Subcutaneous abdominal adipose tissue (tissue), 5 donors: ENCODE data around the gene TAF6L.

Experiments used
- H3K27ac ChIP-seq: one replicate; pipeline ENCODE4 v1.7.0; 2013; ENCODE audit warnings: low read depth, mild to moderate bottlenecking, inconsistent platforms, low read length, moderate library complexity
- H3K27me3 ChIP-seq, 5 donors: one replicate each; pipeline ENCODE4 v1.7.0; 2013; ENCODE audit warnings: low read length in 5 of 5, inconsistent platforms in 1 of 5; ENCODE audit not compliant: control insufficient read depth in 5 of 5, insufficient read depth in 4 of 5
- H3K36me3 ChIP-seq, 5 donors: one replicate each; pipeline ENCODE4 v1.7.0; 2013; ENCODE audit warnings: low read length in 5 of 5; ENCODE audit not compliant: control insufficient read depth in 5 of 5, insufficient read depth in 5 of 5
- H3K4me1 ChIP-seq, 5 donors: one replicate each; pipeline ENCODE4 v1.7.0; 2013; ENCODE audit warnings: low read length in 5 of 5, mild to moderate bottlenecking in 3 of 5, moderate library complexity in 1 of 5; ENCODE audit not compliant: control insufficient read depth in 5 of 5, insufficient read depth in 5 of 5
- H3K4me3 ChIP-seq, 5 donors: one replicate each; pipeline ENCODE4 v1.7.0; 2013; ENCODE audit warnings: low read length in 5 of 5, low read depth in 1 of 5
- H3K9ac ChIP-seq, 5 donors: one replicate each; pipeline ENCODE4 v1.7.0; 2013; ENCODE audit warnings: low read length in 5 of 5, mild to moderate bottlenecking in 4 of 5, moderate library complexity in 3 of 5
- H3K9me3 ChIP-seq, 5 donors: one replicate each; pipeline ENCODE4 v1.7.0; 2013; ENCODE audit warnings: low read length in 5 of 5; ENCODE audit not compliant: control insufficient read depth in 5 of 5
- donor health status: healthy.
- donor health status: healthy.
- donor health status: healthy.
- donor health status: healthy.
- donor health status: healthy.

The TAF6L gene

DNA sequence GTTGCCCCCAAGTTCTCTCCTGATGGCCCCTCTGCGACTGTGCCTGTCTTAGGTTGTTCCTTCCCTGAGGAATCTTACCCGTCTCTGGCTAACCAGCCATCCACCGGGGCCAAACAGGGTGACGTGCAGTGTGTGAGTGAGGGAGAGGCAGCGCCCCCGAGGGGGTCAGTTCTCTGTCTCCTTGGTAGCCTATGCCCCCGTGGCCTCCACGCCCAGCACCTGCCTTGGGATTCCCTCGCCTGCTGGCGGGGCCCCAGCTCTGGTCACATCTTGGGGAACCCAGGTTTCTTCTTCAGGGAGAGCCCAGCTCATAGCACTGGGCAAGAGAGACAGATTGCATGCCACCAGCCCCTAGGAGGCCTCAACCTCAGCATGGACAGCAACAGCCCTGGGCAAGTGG, 28.3 kb downstream of the TAF6L start:
- Histone ChIP-seq H3K9me3 (no peaks in the 10 kb centered on the region), H3K4me1 (peaks cover 3 to 13% (median 12%) of the 10 kb centered on the region in 5 donors), H3K36me3 (peaks cover 11 to 91% (median 83%) of the 10 kb centered on the region in 5 donors), H3K27ac (no peak overlapping the region), H3K4me3 (no peak overlapping the region), H3K27me3 (no peaks in the 10 kb centered on the region), H3K9ac (no peak overlapping the region)

DNA sequence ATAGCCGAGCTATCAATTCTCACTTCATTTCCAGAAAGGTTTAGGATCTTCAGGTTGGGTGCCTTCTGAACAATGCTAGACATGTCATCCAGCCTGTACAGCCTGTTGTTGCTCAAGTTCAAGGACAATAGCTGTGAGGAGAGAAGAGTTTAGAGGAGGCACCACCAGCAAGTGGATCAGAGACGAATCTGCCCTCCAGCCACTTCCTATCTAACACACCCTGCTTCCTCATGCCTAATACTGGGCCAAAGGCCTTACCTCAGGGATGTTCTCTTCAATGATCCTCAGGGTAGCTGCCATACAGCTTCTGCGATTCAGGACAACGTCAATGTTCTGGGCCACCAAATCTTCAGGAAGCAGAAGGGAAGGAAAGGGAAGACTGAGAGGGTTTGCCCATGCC, 29.9 kb downstream of the TAF6L start:
- Histone ChIP-seq H3K4me3 (no peak overlapping the region), H3K36me3 (peaks cover 6 to 75% (median 68%) of the 10 kb centered on the region in 5 donors), H3K27me3 (no peaks in the 10 kb centered on the region), H3K27ac (no peak overlapping the region), H3K9me3 (no peaks in the 10 kb centered on the region), H3K9ac (no peak overlapping the region), H3K4me1 (peaks cover 3 to 23% (median 22%) of the 10 kb centered on the region in 5 donors)

DNA sequence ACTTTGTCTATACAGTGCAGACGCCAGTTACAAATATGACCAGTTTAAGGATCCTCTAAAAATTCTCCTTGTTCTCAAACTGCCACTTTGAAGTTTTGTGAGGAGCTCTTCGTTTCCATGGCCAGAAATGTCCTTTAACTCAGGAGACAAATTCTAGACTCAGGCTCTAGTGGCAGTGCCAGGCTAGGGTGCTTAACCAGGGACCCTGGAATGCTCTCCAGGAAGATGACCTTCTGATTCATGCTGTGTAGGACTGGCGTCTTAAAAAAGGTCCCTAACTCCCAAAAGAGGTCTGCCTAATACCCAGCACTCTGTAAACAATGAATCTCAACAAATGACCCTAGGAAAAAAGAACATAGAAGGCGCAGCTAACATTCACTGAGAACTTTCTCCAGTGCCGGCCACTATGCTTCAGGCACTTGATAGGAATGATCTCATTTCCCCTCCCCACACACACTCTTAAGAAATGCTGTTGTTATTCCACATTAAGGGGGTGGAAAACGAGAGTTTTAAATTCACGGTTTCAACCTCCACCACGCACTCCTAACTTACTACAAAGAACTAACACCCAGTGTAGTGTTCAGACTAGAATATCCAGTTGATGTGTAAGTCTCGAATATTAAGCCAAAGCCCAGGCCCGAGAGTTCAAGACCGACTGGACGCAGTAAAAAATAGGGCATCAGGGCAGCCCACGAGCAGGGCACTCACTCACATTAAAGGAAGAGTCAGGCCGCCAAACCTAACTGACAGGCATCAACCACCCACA, 33.3 kb downstream of the TAF6L start:
- no peaks in the 10 kb centered on the region for H3K9me3 ChIP-seq
- peaks cover 3 to 31% (median 24%) of the 10 kb centered on the region in 5 donors for H3K4me1 ChIP-seq
- H3K9ac ChIP-seq = peak overlapping the region; percentile 30 to 98 (median 93)
- H3K36me3 ChIP-seq = peaks cover 4 to 48% (median 43%) of the 10 kb centered on the region in 5 donors
- peak overlapping the region; percentile 77 for H3K27ac ChIP-seq
- H3K27me3 ChIP-seq = no peaks in the 10 kb centered on the region
- H3K4me3 ChIP-seq = peak overlapping the region; percentile 89 to 94 (median 92)

DNA sequence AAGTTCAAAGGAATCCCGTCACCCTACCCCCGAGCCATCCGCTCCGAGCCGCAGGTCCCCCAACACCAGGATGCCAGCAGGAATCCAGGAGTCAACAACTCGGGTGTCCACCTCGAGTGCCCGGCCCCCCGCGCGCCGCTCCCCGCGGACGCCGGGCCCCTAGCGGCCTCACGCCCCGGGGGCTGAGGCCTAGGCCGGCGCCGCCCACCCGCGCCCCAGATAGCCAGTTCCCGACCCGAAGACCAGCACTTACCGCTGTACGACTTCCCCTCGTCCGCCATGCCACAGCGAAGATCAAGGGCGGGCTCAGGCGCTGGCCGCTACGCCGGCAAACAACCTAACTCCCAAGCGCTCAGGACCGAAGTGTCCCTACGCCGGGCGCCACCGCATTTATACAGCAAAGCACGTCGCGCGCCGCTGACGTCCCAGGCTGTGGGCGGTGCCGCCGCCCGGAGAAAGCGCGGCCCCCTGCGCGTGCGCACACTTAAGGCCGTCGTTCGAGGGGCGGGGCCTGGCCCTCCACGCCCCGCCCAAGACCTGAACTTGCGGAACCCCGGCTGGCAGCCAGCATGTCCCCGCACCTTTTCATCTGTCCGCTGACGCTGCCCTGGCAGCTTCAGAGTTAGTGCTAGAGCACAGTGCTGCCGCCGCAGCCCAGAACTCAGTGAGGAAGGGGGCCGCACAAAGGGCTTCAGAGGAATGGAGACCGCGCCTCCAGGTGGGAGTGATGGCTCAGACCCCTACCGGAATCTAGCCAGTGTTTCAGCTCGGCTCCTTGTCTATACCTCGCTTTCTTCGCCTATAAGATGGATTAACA, 34.1 kb downstream of the TAF6L start, which contains the start of gene NXF1:
Gene NXF1, minus strand, starts transcription at position 365 of the 817 bp plus-strand sequence. Its CDS starts 84 bp downstream, at position 281.
- no peaks in the 10 kb centered on the region for H3K9me3 ChIP-seq
- H3K27me3 ChIP-seq = no peaks in the 10 kb centered on the region
- H3K36me3 ChIP-seq = peaks cover 4 to 40% (median 35%) of the 10 kb centered on the region in 5 donors
- H3K9ac ChIP-seq = peak within 1 kb of the TSS; percentile 30 to 98 (median 93)
- peak within 1 kb of the TSS; percentile 77 for H3K27ac ChIP-seq
- H3K4me3 ChIP-seq = peak within 1 kb of the TSS; percentile 92 to 94 (median 93)
- H3K4me1 ChIP-seq = peaks cover 3 to 31% (median 24%) of the 10 kb centered on the region in 5 donors

DNA sequence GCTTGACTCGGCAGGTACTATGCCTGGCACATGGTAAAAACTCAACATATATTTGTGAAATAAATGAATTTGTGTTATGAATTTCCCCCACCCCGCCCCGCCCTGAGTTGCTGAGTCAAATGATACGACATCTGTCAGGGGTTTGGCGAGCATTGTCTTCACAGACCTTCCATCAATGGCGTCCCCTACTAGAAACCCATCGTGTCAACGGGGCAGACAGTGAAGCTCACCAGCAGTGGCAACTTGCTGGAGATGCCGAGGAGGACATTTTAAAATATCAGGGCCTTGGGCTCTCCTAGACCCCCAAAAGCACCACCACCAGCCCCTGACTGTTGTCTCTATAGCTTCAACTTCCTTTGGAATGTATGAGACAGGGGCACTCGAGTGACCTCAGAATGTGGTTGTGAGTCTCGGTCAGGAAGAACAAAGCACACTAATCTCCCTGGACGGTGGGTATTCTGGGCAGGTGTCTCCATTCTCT, 34.8 kb downstream of the TAF6L start:
- peaks cover 4 to 33% (median 28%) of the 10 kb centered on the region in 5 donors for H3K36me3 ChIP-seq
- H3K27me3 ChIP-seq = no peaks in the 10 kb centered on the region
- peak overlapping the region in 4 of 5 donors; percentile 31 to 93 (median 70) for H3K9ac ChIP-seq
- peak overlapping the region; percentile 77 for H3K27ac ChIP-seq
- no peaks in the 10 kb centered on the region for H3K9me3 ChIP-seq
- H3K4me1 ChIP-seq = peaks cover 3 to 31% (median 24%) of the 10 kb centered on the region in 5 donors
- peak overlapping the region; percentile 92 to 94 (median 93) for H3K4me3 ChIP-seq

DNA sequence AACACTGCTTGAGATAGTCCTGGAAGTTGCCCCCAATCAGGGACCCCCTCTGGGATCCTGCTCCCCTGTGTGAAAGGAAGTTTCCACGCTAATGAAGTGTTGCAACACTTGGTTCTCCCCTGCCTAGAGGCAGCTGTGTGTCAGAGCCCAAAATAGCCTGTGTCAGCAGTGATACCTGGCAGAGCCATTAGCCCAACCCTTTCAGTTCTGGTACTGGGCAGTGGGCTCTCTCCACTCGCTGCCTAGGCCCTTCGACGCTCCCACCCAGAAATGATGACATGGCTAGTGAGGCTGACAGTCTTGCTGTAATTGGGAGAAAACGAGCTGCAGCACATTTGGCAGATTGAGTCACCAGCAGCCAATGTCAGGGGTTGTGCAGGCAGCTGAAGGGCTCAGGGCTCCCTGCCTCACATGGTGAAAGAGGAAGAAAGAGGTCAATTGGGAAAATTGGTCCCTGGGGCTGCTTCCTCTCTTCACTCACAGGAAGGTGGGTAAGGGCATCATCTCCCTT, 35.5 kb downstream of the TAF6L start:
- no peaks in the 10 kb centered on the region for H3K9me3 ChIP-seq
- H3K27me3 ChIP-seq = no peaks in the 10 kb centered on the region
- no peak overlapping the region for H3K4me3 ChIP-seq
- H3K36me3 ChIP-seq = peaks cover 0 to 27% (median 21%) of the 10 kb centered on the region in 5 donors
- peaks cover 3 to 31% (median 24%) of the 10 kb centered on the region in 5 donors for H3K4me1 ChIP-seq
- H3K9ac ChIP-seq = peak overlapping the region in 1 of 5 donors; percentile 16
- H3K27ac ChIP-seq = no peak overlapping the region

DNA sequence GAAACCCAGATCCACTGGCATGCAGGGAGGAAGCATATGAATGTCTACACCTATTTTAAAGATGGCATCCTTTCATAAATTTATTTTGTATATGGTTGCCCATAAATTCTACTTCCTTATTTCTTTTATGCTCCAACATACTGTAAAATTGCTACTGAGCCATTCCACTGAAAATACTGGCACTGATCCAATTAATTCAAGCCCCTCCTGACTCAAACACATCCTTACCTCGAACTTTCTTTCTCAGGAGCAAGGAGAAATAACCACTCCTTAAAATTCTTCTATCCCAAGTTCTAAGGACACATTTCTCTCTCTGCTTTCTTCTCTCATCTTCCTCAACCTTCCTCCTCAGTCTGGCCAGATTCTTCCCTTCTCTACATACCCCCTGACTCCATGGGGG, 39.6 kb downstream of the TAF6L start:
- H3K27me3 ChIP-seq = no peaks in the 10 kb centered on the region
- H3K27ac ChIP-seq = no peak overlapping the region
- H3K4me1 ChIP-seq = peaks cover 0 to 11% (median 5%) of the 10 kb centered on the region in 5 donors
- peaks cover 0 to 18% (median 9%) of the 10 kb centered on the region in 5 donors for H3K36me3 ChIP-seq
- no peaks in the 10 kb centered on the region for H3K9me3 ChIP-seq
- H3K9ac ChIP-seq = no peak overlapping the region
- H3K4me3 ChIP-seq = no peak overlapping the region

DNA sequence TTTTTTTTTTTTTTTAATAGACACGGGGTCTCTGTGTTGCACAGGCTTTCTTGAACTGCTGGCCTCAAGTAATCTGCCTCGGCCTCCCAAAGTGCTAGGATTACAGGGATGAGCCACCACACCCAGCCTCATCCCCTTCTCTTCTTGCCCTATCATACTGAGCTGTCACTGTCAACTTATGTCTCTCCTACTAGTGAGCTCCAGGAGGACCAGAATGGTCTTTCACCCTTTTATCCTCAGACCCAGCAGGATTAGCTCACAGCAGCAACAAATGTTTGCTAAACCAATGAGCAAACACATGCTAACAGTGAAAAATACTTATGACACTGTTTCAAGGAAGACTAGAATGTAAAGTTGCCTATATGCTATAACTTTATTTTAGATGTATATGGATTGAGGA, 40.5 kb downstream of the TAF6L start:
- Histone ChIP-seq H3K36me3 (peaks cover 0 to 18% (median 7%) of the 10 kb centered on the region in 5 donors), H3K27ac (no peak overlapping the region), H3K27me3 (no peaks in the 10 kb centered on the region), H3K9me3 (no peaks in the 10 kb centered on the region), H3K4me1 (peaks cover 0 to 2% (median 0%) of the 10 kb centered on the region in 5 donors), H3K4me3 (no peak overlapping the region), H3K9ac (no peak overlapping the region)

DNA sequence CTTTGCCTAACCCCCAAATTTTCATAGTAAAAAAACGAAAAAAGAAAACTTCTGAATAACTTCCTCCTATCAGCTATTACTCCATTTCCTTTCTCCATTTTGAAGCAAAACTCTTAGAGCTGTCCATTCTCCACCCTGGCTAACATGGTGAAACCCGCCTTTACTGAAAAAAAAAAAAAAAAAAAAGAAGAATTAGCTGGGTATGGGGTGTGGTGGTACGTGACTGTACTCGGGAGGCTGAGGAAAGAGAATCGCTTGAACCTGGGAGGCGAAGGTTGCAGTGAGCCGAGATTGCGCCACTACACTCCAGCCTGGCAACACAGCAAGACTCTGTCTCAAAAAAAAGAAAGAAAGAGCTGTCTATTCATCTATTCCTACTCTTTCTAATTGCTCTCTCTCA, 45.4 kb downstream of the TAF6L start:
- no peak overlapping the region for H3K4me3 ChIP-seq

More for the DNA sequence above, 45.4 kb downstream of the TAF6L start:
- no peaks in the 10 kb centered on the region for H3K4me1 ChIP-seq
- H3K27me3 ChIP-seq = no peaks in the 10 kb centered on the region
- H3K27ac ChIP-seq = no peak overlapping the region
- H3K9me3 ChIP-seq = no peaks in the 10 kb centered on the region
- H3K9ac ChIP-seq = no peak overlapping the region
- peaks cover 3 to 41% (median 20%) of the 10 kb centered on the region in 5 donors for H3K36me3 ChIP-seq
